GM12864 (cell line): ENCODE data around the gene MREG.

ENCODE experiments used
- DNase-seq: peaks from one replicate; pipeline ENCODE4 v3.0.0-alpha.2; 2011; ENCODE audit warnings: low read depth
- H3K4me3 ChIP-seq: 2 replicates; pipeline ENCODE4 v1.5.1; 2011; ENCODE audit warnings: mild to moderate bottlenecking, low read depth, low read length, control low read depth
- TF ChIP-seq, protein P1 (sequence below): IDR thresholded peaks from 2 replicates; pipeline ENCODE4 v1.5.1; 2011; ENCODE audit warnings: low read depth, mild to moderate bottlenecking, moderate library complexity, low read length, control low read depth, inconsistent platforms; ENCODE audit errors: missing control alignments

The MREG gene

GRCh38 chr2:216051350-216051749, 38.0 kb upstream of the MREG start:
- no peak for DNase-seq
- TF ChIP-seq, protein P1, sequence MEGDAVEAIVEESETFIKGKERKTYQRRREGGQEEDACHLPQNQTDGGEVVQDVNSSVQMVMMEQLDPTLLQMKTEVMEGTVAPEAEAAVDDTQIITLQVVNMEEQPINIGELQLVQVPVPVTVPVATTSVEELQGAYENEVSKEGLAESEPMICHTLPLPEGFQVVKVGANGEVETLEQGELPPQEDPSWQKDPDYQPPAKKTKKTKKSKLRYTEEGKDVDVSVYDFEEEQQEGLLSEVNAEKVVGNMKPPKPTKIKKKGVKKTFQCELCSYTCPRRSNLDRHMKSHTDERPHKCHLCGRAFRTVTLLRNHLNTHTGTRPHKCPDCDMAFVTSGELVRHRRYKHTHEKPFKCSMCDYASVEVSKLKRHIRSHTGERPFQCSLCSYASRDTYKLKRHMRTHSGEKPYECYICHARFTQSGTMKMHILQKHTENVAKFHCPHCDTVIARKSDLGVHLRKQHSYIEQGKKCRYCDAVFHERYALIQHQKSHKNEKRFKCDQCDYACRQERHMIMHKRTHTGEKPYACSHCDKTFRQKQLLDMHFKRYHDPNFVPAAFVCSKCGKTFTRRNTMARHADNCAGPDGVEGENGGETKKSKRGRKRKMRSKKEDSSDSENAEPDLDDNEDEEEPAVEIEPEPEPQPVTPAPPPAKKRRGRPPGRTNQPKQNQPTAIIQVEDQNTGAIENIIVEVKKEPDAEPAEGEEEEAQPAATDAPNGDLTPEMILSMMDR = no peak
- no peak overlapping the region for H3K4me3 ChIP-seq

- no peak for DNase-seq
- no peak overlapping the region for H3K4me3 ChIP-seq
- TF ChIP-seq, protein P1 = no peak
Observed at GRCh38 chr2:216049452-216049851, 36.1 kb upstream of the MREG start.

DNA sequence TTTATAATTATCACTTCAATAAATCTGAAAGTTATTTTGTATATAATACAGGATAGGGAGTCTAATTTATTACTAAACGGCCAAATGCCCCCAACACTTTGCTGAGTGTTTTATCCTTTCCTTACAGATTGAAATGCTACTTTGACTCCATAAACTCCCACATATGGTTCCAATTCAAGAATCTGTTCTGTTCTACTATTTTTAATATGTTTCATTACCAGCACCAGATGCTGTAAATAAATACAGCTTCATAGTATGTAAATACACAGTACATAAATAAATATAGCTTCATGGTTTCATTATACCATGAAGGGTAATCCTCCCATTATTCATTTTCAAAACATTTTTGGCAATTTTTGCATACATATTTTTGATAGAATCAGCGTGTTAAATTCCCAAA, 34.0 kb upstream of the MREG start:
- TF ChIP-seq, protein P1 = no peak
- H3K4me3 ChIP-seq = no peak overlapping the region
- no peak for DNase-seq

DNA sequence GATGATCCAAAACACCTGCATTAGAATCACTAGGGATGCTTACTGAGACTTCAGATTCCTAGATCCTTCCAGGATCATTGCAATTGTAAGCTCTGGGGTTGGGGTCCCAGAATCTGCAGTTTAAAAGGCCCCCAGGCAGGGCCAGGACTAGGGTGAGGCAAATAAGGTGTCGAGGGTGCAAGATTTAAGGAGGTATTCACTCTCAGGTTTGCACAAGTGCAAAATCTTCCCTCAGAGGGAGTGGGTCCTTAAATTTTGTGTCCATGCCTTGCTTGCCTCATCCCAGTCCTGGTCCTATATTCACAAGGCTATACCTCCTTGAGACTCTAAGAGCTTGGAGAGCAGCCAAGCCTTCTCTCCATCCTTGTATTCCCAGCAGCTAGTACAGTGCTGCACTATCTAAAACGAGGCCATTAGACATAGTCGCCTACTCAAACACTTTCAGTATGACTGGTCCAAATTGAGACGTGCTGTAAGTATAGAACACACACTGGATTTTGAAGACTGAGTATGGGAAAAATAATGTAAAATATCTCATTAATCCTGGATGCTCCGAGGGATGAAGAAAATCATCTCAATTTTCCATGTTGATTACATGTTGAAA, 31.6 kb upstream of the MREG start:
- TF ChIP-seq, protein P1 = no peak
- no peak for DNase-seq
- no peak overlapping the region for H3K4me3 ChIP-seq

GRCh38 chr2:216043949-216044348, 30.6 kb upstream of the MREG start:
- TF ChIP-seq, protein P1 = no peak
- no peak overlapping the region for H3K4me3 ChIP-seq
- no peak for DNase-seq

- H3K4me3 ChIP-seq = no peak overlapping the region
- DNase-seq = no peak
- TF ChIP-seq, protein P1 = no peak
Observed at GRCh38 chr2:216041438-216041837, 28.1 kb upstream of the MREG start.

- no peak overlapping the region for H3K4me3 ChIP-seq
- TF ChIP-seq, protein P1 = no peak
- DNase-seq = no peak
Observed at GRCh38 chr2:216039918-216040317, 26.6 kb upstream of the MREG start.
